GM12892 (cell line): ENCODE data around the gene FBXL5.
A peak's percentile ranks its signal among the peaks of the same experiment; 100 is the strongest.

Experiments
- DNase-seq: peaks from one replicate; pipeline ENCODE4 v3.0.0; 2011; ENCODE audit not compliant: insufficient read length
- FAIRE-seq: peaks from 2 replicates; lab custom pipeline; 2011; peaks lifted over from hg19 to GRCh38; lab: Jason Lieb, UNC
- POLR2A ChIP-seq: IDR thresholded peaks from 2 replicates; pipeline ENCODE4 v1.6.1; 2011; ENCODE audit warnings: low read depth, low read length, control low read depth
- POLR2AphosphoS5 ChIP-seq: IDR thresholded peaks from 2 replicates; pipeline ENCODE4 v1.6.1; 2011; ENCODE audit warnings: low read depth, low read length, control low read depth
- TAF1 ChIP-seq: IDR thresholded peaks from 2 replicates; pipeline ENCODE4 v1.6.1; 2011; ENCODE audit warnings: low read depth, mild to moderate bottlenecking, control low read depth, low read length, borderline replicate concordance

The FBXL5 gene

DNA sequence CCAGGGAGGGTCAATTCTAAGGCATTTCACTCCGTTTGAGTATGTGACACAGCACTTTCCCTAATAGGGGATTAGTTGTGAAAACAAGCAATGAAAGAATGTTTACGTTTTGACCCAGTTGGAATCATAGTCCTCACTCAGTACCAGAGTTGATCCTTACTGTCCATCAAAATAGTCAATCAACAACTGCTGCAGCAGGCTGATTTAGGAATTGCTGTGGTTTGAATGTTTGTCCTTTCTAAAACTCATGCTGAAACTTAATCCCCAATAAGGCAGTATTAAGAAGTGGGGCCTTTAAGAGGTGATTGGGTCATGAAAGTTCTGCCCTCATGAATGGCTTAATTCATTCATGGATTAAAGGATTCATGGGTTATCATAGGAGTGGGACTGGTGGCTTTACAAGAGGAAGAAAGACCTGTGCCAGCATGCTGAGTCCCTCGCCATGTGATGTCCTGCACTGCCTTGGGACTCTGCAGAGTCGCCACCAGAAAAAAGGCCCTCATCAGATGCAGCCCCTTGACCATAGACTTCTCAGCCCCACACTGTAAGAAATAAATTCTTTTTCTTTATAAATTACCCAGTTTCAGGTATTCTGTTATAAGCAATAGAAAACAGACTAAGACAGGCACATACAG, 3.1 kb upstream of the FBXL5 start:
- no peak for FAIRE-seq
- TF ChIP-seq POLR2AphosphoS5: no peak
- TF ChIP-seq POLR2A: no peak
- no peak for TF ChIP-seq TAF1
- DNase-seq: no peak

GRCh38 chr4:15657366-15657765, 2.2 kb upstream of the FBXL5 start:
- TF ChIP-seq TAF1: no peak
- TF ChIP-seq POLR2AphosphoS5: no peak
- TF ChIP-seq POLR2A: no peak
- FAIRE-seq (no peak), DNase-seq (no peak)

- FAIRE-seq (no peak), DNase-seq (no peak)
- TF ChIP-seq TAF1 (no peak), POLR2A (no peak), POLR2AphosphoS5 (no peak)
These were observed 897 bp upstream of the FBXL5 start for GRCh38 chr4:15656038-15656470.

DNA sequence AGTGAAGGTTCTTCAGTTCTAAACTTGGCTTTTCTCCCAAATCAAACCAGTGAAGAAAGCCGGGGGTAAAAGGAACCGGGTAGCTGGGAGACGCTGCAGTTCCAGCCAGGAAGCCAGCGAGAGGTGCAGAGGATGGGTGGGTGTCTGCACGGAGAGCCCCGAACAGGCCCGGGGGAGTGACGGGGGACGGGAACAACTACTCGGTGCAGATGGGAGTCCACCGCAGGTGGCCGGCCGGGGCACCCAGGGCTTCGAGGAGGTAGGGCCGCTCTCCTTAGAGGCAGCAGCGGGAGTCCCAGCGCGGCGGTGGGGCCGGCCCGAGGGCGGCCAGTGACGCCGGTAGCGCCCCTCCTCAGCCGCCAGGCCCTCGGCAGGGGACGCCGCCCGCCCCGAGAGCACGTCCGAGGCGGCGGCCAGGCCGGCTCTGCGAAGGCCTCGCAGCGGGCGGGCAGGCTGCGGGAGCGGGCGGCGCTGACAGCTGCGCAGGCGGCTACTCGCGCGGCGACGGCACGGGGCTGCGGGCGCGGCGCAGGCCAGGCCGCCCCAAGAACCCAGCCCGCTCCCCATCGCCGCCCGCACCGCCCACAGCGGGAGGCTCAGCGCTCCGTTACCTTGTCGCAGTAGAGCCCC, 449 bp downstream of the FBXL5 start:
- no peak for TF ChIP-seq TAF1
- no peak for TF ChIP-seq POLR2AphosphoS5
- no peak for TF ChIP-seq POLR2A
- DNase-seq (no peak), FAIRE-seq (no peak)

DNA sequence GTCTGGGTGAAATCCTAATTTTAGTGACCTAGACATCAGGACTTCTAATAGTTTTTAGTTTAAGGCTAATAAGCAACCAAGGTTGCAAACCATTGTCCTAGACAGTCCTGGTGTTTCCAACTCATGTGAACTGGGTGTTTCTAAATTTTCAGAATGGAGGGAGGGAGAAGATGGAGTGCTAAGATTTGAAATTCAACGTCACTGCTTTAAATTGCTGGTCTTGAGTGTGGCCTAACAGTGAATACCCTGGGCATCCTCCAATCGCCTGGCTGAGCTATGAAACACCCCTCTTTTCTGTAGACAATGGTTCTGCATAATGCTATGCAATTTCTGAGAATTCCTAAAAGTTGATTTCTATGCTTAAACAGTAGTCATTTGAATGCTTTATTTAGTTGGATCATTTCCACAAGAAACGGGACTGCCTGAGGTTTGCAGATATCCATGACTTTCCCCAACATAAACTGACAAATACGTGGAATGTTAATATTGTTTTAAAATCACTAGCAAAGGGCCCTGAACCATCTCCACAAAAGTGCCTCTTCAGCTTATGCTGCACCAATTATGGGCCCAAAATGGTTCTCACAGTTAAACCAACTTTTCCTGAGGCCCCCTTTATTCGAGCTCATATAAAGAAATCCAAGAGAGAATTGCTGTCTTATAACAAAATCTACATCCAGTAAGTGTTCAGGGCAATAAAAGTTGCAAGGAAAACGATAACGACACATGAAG, 1.1 kb downstream of the FBXL5 start:
- TF ChIP-seq TAF1 (no peak), POLR2AphosphoS5 (no peak), POLR2A (no peak)
- FAIRE-seq (peak; percentile 38), DNase-seq (no peak)

GRCh38 chr4:15653420-15653819, 1.7 kb downstream of the FBXL5 start:
- FAIRE-seq (peak; percentile 48), DNase-seq (no peak)
- TF ChIP-seq POLR2A (no peak), POLR2AphosphoS5 (no peak), TAF1 (no peak)

GRCh38 chr4:15652841-15653240, 2.3 kb downstream of the FBXL5 start:
- TF ChIP-seq POLR2AphosphoS5: no peak
- no peak for TF ChIP-seq TAF1
- no peak for TF ChIP-seq POLR2A
- no peak for FAIRE-seq
- DNase-seq: no peak

DNA sequence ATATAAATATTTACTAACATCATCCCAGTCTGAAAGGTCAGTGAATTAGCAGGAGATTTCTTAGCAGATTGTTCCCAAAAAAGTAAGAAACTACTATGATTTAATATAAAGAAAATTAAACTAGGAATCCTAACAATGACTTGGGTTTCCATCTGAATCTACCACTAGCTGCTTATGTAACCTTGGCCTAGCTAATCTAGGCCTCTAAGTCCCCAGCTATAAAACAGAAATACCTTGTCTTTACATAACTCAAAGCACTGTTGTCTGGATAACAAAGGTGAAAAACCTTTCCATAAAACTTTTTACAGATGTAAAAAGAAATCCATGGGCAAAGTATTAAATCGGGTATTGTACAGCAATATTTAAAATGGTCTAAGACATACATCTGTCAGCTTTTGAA, 3.0 kb downstream of the FBXL5 start:
- DNase-seq (no peak), FAIRE-seq (no peak)
- TF ChIP-seq POLR2A: no peak
- TF ChIP-seq TAF1: no peak
- TF ChIP-seq POLR2AphosphoS5: no peak

GRCh38 chr4:15651676-15652075, 3.5 kb downstream of the FBXL5 start:
- TF ChIP-seq TAF1 (no peak), POLR2A (no peak), POLR2AphosphoS5 (no peak)
- FAIRE-seq: no peak

GRCh38 chr4:15649914-15650545, 5.1 kb downstream of the FBXL5 start:
- no peak for DNase-seq
- TF ChIP-seq POLR2A: no peak
- TF ChIP-seq TAF1: no peak
- TF ChIP-seq POLR2AphosphoS5: no peak
- peak; percentile 68 for FAIRE-seq

More at GRCh38 chr4:15651676-15652075, 3.5 kb downstream of the FBXL5 start:
- DNase-seq: no peak

GRCh38 chr4:15648600-15648999, 6.6 kb downstream of the FBXL5 start:
- no peak for DNase-seq
- no peak for TF ChIP-seq POLR2A
- peak; percentile 77 for FAIRE-seq

GRCh38 chr4:15638418-15638817, 16.7 kb downstream of the FBXL5 start:
- FAIRE-seq (no peak), DNase-seq (no peak)
- TF ChIP-seq POLR2AphosphoS5 (no peak), POLR2A (no peak)
